Mesendoderm (in vitro differentiated cells): Measurements from ENCODE around the gene ZMYND8.

ENCODE experiments used
- DNase-seq: peaks from one replicate; pipeline ENCODE4 v3.0.0; 2013
- H2AK5ac ChIP-seq: 2 replicates; pipeline ENCODE4 v1.6.1; 2013; ENCODE audit warnings: low read length, inconsistent platforms
- H2BK120ac ChIP-seq: 2 replicates; pipeline ENCODE4 v1.6.1; 2013; ENCODE audit warnings: low read depth, mild to moderate bottlenecking, low read length, moderate library complexity, mixed read lengths
- H2BK15ac ChIP-seq: replicated peaks from 2 replicates; pipeline ENCODE4 v1.6.1; 2013; ENCODE audit warnings: low read depth, mild to moderate bottlenecking, moderate library complexity
- H2BK5ac ChIP-seq: 2 replicates; pipeline ENCODE4 v1.6.1; 2013; ENCODE audit warnings: low read length, inconsistent platforms
- H3K18ac ChIP-seq: 2 replicates; pipeline ENCODE4 v1.6.1; 2013; ENCODE audit warnings: mild to moderate bottlenecking, low read length, mixed read lengths
- H3K23ac ChIP-seq: one replicate; pipeline ENCODE4 v1.6.1; 2013; ENCODE audit warnings: low read length
- H3K27ac ChIP-seq: 2 replicates; pipeline ENCODE4 v1.5.1; 2013; ENCODE audit warnings: low read depth, mild to moderate bottlenecking, inconsistent platforms, low read length, moderate library complexity
- H3K27me3 ChIP-seq: 2 replicates; pipeline ENCODE4 v1.6.1; 2013; ENCODE audit warnings: low read length, control low read depth, mild to moderate bottlenecking, inconsistent platforms; ENCODE audit not compliant: insufficient read depth, poor library complexity
- H3K36me3 ChIP-seq: 2 replicates; pipeline ENCODE4 v1.6.1; 2013; ENCODE audit warnings: low read length, inconsistent platforms; ENCODE audit not compliant: control insufficient read depth, insufficient read depth
- H3K4ac ChIP-seq: one replicate; pipeline ENCODE4 v1.6.1; 2013; ENCODE audit warnings: low read depth, mild to moderate bottlenecking, low read length, moderate library complexity
- H3K4me1 ChIP-seq: 2 replicates; pipeline ENCODE4 v1.6.1; 2013; ENCODE audit warnings: low read depth, low read length, inconsistent platforms; ENCODE audit not compliant: control insufficient read depth
- H3K4me2 ChIP-seq: 2 replicates; pipeline ENCODE4 v1.6.1; 2013; ENCODE audit warnings: low read length
- H3K4me3 ChIP-seq: 2 replicates; pipeline ENCODE4 v1.5.1; 2013; ENCODE audit warnings: mild to moderate bottlenecking, low read length
- H3K56ac ChIP-seq: one replicate; pipeline ENCODE4 v1.6.1; 2013; ENCODE audit warnings: low read length
- H3K79me1 ChIP-seq: 2 replicates; pipeline ENCODE4 v1.6.1; 2013; ENCODE audit warnings: low read length, inconsistent platforms
- H3K79me2 ChIP-seq: 2 replicates; pipeline ENCODE4 v1.6.1; 2013; ENCODE audit warnings: mild to moderate bottlenecking, low read length; ENCODE audit not compliant: control insufficient read depth, insufficient read depth
- H3K9ac ChIP-seq: 2 replicates; pipeline ENCODE4 v1.6.1; 2013; ENCODE audit warnings: low read length, inconsistent platforms
- H4K5ac ChIP-seq: one replicate; pipeline ENCODE4 v1.6.1; 2013; ENCODE audit warnings: low read length
- H4K8ac ChIP-seq: one replicate; pipeline ENCODE4 v1.6.1; 2013; ENCODE audit warnings: low read depth, mild to moderate bottlenecking, control low read depth, low read length, moderate library complexity
- WGBS: extraction: QIAGEN DNeasy Blood & Tissue Kit; methylation state at CpG from one replicate; pipeline ENCODE4 v1.1.7; 2013; ENCODE audit warnings: low lambda C conversion rate, missing lambda C conversion rate; ENCODE audit not compliant: insufficient coverage; ENCODE audit errors: extremely low coverage; 5-methylcytosine and 5-hydroxymethylcytosine counted together

Gene ZMYND8

GRCh38 chr20:47253872-47254271 lies 102.6 kb downstream of the ZMYND8 start:
- WGBS = no CpG with 5 or more reads among the region's 6 CpGs
- peaks cover 2% of the 10 kb centered on the region for H3K79me1 ChIP-seq
- H3K27ac ChIP-seq = no peak overlapping the region
- H3K4me1 ChIP-seq = no peaks in the 10 kb centered on the region
- peaks cover 3% of the 10 kb centered on the region for H3K36me3 ChIP-seq
- no peak for DNase-seq
- no peak overlapping the region for H2BK120ac ChIP-seq
- no peak overlapping the region for H3K18ac ChIP-seq
- H2BK5ac ChIP-seq = no peak overlapping the region
- H3K9ac ChIP-seq = no peak overlapping the region
- no peak overlapping the region for H3K23ac ChIP-seq
- H4K8ac ChIP-seq = no peak overlapping the region
- H3K4me2 ChIP-seq = no peak overlapping the region
- no peaks in the 10 kb centered on the region for H3K79me2 ChIP-seq
- no peak overlapping the region for H2BK15ac ChIP-seq
- no peak overlapping the region for H3K4ac ChIP-seq
- no peak overlapping the region for H4K5ac ChIP-seq
- H3K27me3 ChIP-seq = no peaks in the 10 kb centered on the region
- H3K4me3 ChIP-seq = no peak overlapping the region
- no peak overlapping the region for H2AK5ac ChIP-seq
- no peak overlapping the region for H3K56ac ChIP-seq

- no peaks in the 10 kb centered on the region for H3K4me1 ChIP-seq
Measured at GRCh38 chr20:47252879-47253307, 103.6 kb downstream of the ZMYND8 start.

GRCh38 chr20:47251154-47252020 lies 105.1 kb downstream of the ZMYND8 start:
- Histone ChIP-seq H2BK15ac (no peak overlapping the region), H3K27ac (no peak overlapping the region), H3K4me1 (no peaks in the 10 kb centered on the region), H3K4me2 (no peak overlapping the region), H3K4me3 (no peak overlapping the region), H2BK5ac (no peak overlapping the region), H4K5ac (no peak overlapping the region), H3K4ac (no peak overlapping the region), H3K36me3 (peaks cover 10% of the 10 kb centered on the region), H3K56ac (no peak overlapping the region), H4K8ac (no peak overlapping the region), H2AK5ac (no peak overlapping the region), H3K23ac (no peak overlapping the region), H3K79me1 (peaks cover 3% of the 10 kb centered on the region), H3K79me2 (no peaks in the 10 kb centered on the region), H3K9ac (no peak overlapping the region), H3K18ac (no peak overlapping the region), H2BK120ac (no peak overlapping the region), H3K27me3 (no peaks in the 10 kb centered on the region)
- no peak for DNase-seq
- WGBS = no CpG with 5 or more reads among the region's 19 CpGs

More at GRCh38 chr20:47252879-47253307, 103.6 kb downstream of the ZMYND8 start:
- H2BK5ac ChIP-seq = no peak overlapping the region
- no peak overlapping the region for H3K9ac ChIP-seq
- H4K5ac ChIP-seq = no peak overlapping the region
- H3K79me1 ChIP-seq = peaks cover 3% of the 10 kb centered on the region
- no peak overlapping the region for H3K27ac ChIP-seq
- no peak overlapping the region for H3K18ac ChIP-seq
- H3K56ac ChIP-seq = no peak overlapping the region
- no CpG with 5 or more reads among the region's 3 CpGs for WGBS
- no peaks in the 10 kb centered on the region for H3K79me2 ChIP-seq
- H3K36me3 ChIP-seq = peaks cover 10% of the 10 kb centered on the region
- H3K4me2 ChIP-seq = no peak overlapping the region
- no peak overlapping the region for H2BK15ac ChIP-seq
- H4K8ac ChIP-seq = no peak overlapping the region
- H3K23ac ChIP-seq = no peak overlapping the region
- H3K27me3 ChIP-seq = no peaks in the 10 kb centered on the region
- no peak overlapping the region for H2BK120ac ChIP-seq
- H3K4ac ChIP-seq = no peak overlapping the region
- H3K4me3 ChIP-seq = no peak overlapping the region
- no peak for DNase-seq
- no peak overlapping the region for H2AK5ac ChIP-seq

GRCh38 chr20:47250360-47250759 lies 106.1 kb downstream of the ZMYND8 start:
- Histone ChIP-seq H3K27me3 (no peaks in the 10 kb centered on the region), H3K23ac (no peak overlapping the region), H3K4me3 (no peak overlapping the region), H3K4me2 (no peak overlapping the region), H2AK5ac (no peak overlapping the region), H3K4ac (no peak overlapping the region), H3K4me1 (no peaks in the 10 kb centered on the region), H4K8ac (no peak overlapping the region), H3K56ac (no peak overlapping the region), H3K36me3 (peaks cover 10% of the 10 kb centered on the region), H3K9ac (no peak overlapping the region), H3K79me1 (peaks cover 3% of the 10 kb centered on the region), H3K79me2 (no peaks in the 10 kb centered on the region), H2BK15ac (no peak overlapping the region), H3K27ac (no peak overlapping the region), H4K5ac (no peak overlapping the region), H2BK5ac (no peak overlapping the region), H3K18ac (no peak overlapping the region), H2BK120ac (no peak overlapping the region)
- no peak for DNase-seq
- WGBS = no CpG with 5 or more reads among the region's 4 CpGs

GRCh38 chr20:47249913-47250312 lies 106.6 kb downstream of the ZMYND8 start:
- Histone ChIP-seq H2BK120ac (no peak overlapping the region), H3K4me2 (no peak overlapping the region), H2BK5ac (no peak overlapping the region), H3K79me2 (no peaks in the 10 kb centered on the region), H4K5ac (no peak overlapping the region), H3K36me3 (peaks cover 10% of the 10 kb centered on the region), H2BK15ac (no peak overlapping the region), H3K56ac (no peak overlapping the region), H3K79me1 (peaks cover 3% of the 10 kb centered on the region), H3K9ac (no peak overlapping the region), H3K4ac (no peak overlapping the region), H2AK5ac (no peak overlapping the region), H3K27me3 (no peaks in the 10 kb centered on the region), H3K27ac (no peak overlapping the region), H4K8ac (no peak overlapping the region), H3K18ac (no peak overlapping the region), H3K4me1 (no peaks in the 10 kb centered on the region), H3K23ac (no peak overlapping the region), H3K4me3 (no peak overlapping the region)
- WGBS = no CpG with 5 or more reads among the region's 4 CpGs
- DNase-seq = no peak
